Measurements from ENCODE around the gene NAA40.
A peak's percentile ranks its signal among the peaks of the same experiment; 100 is the strongest.

NAA40 gene

DNA sequence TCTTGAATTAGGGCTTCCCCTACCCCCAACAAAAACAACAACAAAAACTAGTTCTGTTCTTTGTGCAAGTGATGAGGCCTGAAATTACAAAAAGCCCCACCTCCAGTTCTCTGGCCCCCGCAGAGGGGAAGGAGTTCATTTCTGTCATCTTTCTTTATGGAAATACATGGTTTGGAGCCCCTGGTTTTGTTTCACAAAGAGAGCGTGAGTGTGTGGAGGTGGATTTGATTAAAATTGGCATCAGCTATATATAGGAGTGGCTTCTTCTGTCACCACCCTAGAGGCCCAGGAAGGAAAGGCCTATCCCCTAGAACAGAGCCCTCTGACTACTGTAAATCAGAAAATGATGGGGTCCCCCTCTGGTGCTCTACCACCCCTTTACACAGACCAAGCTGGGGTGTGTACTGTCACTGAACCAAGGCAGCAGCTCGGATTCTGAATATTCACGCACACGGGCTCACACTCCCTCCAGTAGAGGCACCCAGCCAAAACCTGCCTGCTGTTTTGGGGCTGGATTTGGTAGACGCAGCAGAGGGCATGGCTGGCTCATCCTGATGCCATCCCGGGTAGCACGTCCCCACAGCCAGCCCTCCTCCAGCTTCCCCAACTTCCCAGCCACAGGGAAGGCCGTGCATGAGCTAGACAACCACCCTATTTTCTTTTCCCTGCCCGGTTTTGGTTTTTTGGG, 41.2 kb upstream of the NAA40 start:
- TF ChIP-seq CTCF (IDR thresholded peaks at IDR 0.05; ENCODE audit: insufficient read depth, low read length, missing control alignments): no peak
- DNase-seq (ENCODE audit: low read depth, low spot score): no peak
- ChIA-PET CTCF (interaction anchor here (0.9 to 6.0 kb wide), 3 partner anchors 9 to 61 kb away, joined by 3 to 37 read pairs (median 16); no protein-coding TSS in a partner anchor), POLR2A (no interaction called here)
- H3K4me3 ChIP-seq (ENCODE audit: low read depth, low read length): no peak overlapping the region

GRCh38 chr11:63901660-63902059, 37.1 kb upstream of the NAA40 start:
- H3K4me3 ChIP-seq (ENCODE audit: low read depth, low read length): no peak overlapping the region
- ChIA-PET POLR2A (no interaction called here), CTCF (interaction anchor here (6.0 kb wide), 1 partner anchor 65 kb away, joined by 37 read pairs; no protein-coding TSS in a partner anchor)
- no peak for DNase-seq (ENCODE audit: low read depth, low spot score)
- peak; percentile 52 for TF ChIP-seq CTCF (IDR thresholded peaks at IDR 0.05; ENCODE audit: insufficient read depth, low read length, missing control alignments)

DNA sequence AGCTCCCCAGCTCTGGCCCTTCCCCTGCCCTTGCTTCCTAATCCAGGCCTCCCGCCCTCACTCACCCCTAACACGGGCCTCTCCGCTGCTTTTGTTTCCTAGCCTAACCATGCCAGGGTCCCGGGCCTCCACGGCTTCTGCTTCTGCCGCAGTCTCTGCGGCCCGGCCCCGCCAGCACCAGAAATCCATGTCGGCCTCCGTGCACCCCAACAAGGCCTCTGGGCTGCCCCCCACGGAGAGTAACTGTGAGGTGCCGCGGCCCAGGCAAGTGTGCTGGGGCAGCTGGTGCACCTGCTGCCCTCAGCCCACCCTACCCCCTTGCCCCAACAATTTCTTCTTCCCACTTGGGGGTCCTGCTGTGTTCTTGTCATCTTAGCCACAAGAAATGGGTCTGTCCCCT, 34.9 kb upstream of the NAA40 start:
- POLR2A ChIA-PET: no interaction called here
- TF ChIP-seq CTCF (IDR thresholded peaks at IDR 0.05; ENCODE audit: insufficient read depth, low read length, missing control alignments): no peak
- H3K4me3 ChIP-seq (ENCODE audit: low read depth, low read length): no peak overlapping the region
- no peak for DNase-seq (ENCODE audit: low read depth, low spot score)
- CTCF ChIA-PET: interaction anchor here (5.8 kb wide), 1 partner anchor 66 kb away, joined by 46 read pairs; the partner anchor contains the start of gene MARK2

DNA sequence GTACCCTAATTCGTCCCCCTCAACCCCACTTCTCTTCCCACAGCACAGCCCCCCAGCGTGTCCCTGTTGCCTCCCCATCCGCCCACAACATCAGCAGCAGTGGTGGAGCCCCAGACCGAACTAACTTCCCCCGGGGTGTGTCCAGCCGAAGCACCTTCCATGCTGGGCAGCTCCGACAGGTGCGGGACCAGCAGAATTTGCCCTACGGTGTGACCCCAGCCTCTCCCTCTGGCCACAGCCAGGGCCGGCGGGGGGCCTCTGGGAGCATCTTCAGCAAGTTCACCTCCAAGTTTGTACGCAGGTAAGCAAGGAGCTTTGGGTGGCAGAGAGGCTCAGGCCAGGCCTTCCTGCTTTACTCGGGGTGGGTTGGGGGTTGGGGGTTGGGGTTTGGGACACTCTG, 34.1 kb upstream of the NAA40 start:
- ChIA-PET CTCF (interaction anchor here (1.0 to 5.8 kb wide), 4 partner anchors 9 to 67 kb away, joined by 3 to 46 read pairs (median 4); partner anchors contain the start of gene MARK2), POLR2A (no interaction called here)
- no peak for TF ChIP-seq CTCF (IDR thresholded peaks at IDR 0.05; ENCODE audit: insufficient read depth, low read length, missing control alignments)
- no peak for DNase-seq (ENCODE audit: low read depth, low spot score)
- no peak overlapping the region for H3K4me3 ChIP-seq (ENCODE audit: low read depth, low read length)

DNA sequence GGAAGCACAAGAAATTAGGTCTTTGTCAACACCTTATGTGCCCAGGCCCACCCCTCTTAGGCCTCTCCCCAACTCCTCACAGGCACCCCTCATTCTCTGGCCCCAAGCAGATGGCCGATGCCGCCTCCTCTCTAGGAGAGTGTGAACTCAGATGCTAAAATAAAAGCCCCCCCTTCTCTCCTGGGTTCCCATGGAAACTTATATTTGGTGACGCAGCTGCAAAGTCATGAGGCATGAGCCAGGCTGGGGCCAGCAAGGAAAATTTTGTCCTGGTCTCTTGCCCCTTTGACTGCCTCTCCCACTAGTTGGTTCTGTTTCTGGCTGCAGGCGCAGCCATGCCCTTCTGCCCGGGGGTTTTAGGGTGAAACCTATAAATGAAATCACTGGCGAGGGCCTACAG, 33.6 kb upstream of the NAA40 start:
- TF ChIP-seq CTCF (IDR thresholded peaks at IDR 0.05; ENCODE audit: insufficient read depth, low read length, missing control alignments): no peak
- ChIA-PET POLR2A (no interaction called here), CTCF (interaction anchor here (1.0 to 5.8 kb wide), 4 partner anchors 9 to 67 kb away, joined by 3 to 46 read pairs (median 4); partner anchors contain the start of gene MARK2)
- DNase-seq (ENCODE audit: low read depth, low spot score): no peak
- H3K4me3 ChIP-seq (ENCODE audit: low read depth, low read length): no peak overlapping the region

DNA sequence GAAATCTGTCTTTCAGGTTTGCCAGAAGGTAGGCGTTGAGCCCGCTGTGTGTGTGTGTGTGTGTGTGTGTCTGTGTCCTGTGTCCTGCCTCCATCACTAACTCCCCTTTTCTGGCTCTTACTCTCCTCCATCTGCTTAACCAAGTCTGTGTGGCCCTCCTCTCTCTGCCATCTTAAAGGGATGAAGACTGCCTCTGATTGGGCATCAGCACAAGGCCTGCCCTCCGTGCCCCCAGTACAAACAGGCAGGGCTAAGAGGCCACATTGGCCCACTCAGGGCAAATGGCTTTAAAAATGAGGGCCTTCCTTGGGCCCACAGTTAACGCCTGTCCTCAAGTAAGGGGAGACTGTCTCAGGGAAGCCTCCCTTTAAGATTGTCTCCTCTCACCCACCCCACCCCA, 32.7 kb upstream of the NAA40 start:
- H3K4me3 ChIP-seq (ENCODE audit: low read depth, low read length): no peak overlapping the region
- ChIA-PET CTCF (interaction anchor here (0.8 to 5.8 kb wide), 12 partner anchors 9 to 68 kb away, joined by 3 to 46 read pairs (median 5); partner anchors contain the start of genes MARK2 and RCOR2), POLR2A (interaction anchor here (1.4 kb wide), 1 partner anchor 12 kb away, joined by 4 read pairs; no protein-coding TSS in a partner anchor)
- no peak for TF ChIP-seq CTCF (IDR thresholded peaks at IDR 0.05; ENCODE audit: insufficient read depth, low read length, missing control alignments)
- no peak for DNase-seq (ENCODE audit: low read depth, low spot score)

Measured in AG04449 (cell line).